Measurements from ENCODE around the gene PTPN14.

PTPN14 gene

GRCh38 chr1:214341459-214341858 lies 209.9 kb downstream of the PTPN14 start:
- DNase-seq (ENCODE audit: low read depth) = no peak
- TF ChIP-seq, protein P1, sequence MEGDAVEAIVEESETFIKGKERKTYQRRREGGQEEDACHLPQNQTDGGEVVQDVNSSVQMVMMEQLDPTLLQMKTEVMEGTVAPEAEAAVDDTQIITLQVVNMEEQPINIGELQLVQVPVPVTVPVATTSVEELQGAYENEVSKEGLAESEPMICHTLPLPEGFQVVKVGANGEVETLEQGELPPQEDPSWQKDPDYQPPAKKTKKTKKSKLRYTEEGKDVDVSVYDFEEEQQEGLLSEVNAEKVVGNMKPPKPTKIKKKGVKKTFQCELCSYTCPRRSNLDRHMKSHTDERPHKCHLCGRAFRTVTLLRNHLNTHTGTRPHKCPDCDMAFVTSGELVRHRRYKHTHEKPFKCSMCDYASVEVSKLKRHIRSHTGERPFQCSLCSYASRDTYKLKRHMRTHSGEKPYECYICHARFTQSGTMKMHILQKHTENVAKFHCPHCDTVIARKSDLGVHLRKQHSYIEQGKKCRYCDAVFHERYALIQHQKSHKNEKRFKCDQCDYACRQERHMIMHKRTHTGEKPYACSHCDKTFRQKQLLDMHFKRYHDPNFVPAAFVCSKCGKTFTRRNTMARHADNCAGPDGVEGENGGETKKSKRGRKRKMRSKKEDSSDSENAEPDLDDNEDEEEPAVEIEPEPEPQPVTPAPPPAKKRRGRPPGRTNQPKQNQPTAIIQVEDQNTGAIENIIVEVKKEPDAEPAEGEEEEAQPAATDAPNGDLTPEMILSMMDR (conservative IDR thresholded peaks at IDR 0.05; ENCODE audit: low read length) = no peak
- H3K4me3 ChIP-seq (ENCODE audit: low read length) = no peak overlapping the region

- no peak for DNase-seq (ENCODE audit: low read depth)
- TF ChIP-seq, protein P1 (conservative IDR thresholded peaks at IDR 0.05; ENCODE audit: low read length) = no peak
- H3K4me3 ChIP-seq (ENCODE audit: low read length) = no peak overlapping the region
Observed at GRCh38 chr1:214338212-214338611, 213.2 kb downstream of the PTPN14 start.

- peak; percentile 96 for DNase-seq (ENCODE audit: low read depth)
Observed at GRCh38 chr1:214337511-214337910, 213.9 kb downstream of the PTPN14 start.

GRCh38 chr1:214337015-214337414 lies 214.4 kb downstream of the PTPN14 start:
- DNase-seq (ENCODE audit: low read depth) = no peak
- TF ChIP-seq, protein P1 (conservative IDR thresholded peaks at IDR 0.05; ENCODE audit: low read length) = no peak
- no peak overlapping the region for H3K4me3 ChIP-seq (ENCODE audit: low read length)

More at GRCh38 chr1:214337511-214337910, 213.9 kb downstream of the PTPN14 start:
- TF ChIP-seq, protein P1 (conservative IDR thresholded peaks at IDR 0.05; ENCODE audit: low read length) = no peak
- H3K4me3 ChIP-seq (ENCODE audit: low read length) = no peak overlapping the region

GRCh38 chr1:214335567-214335966 lies 215.8 kb downstream of the PTPN14 start:
- TF ChIP-seq, protein P1 (conservative IDR thresholded peaks at IDR 0.05; ENCODE audit: low read length) = no peak
- no peak for DNase-seq (ENCODE audit: low read depth)
- no peak overlapping the region for H3K4me3 ChIP-seq (ENCODE audit: low read length)

DNA sequence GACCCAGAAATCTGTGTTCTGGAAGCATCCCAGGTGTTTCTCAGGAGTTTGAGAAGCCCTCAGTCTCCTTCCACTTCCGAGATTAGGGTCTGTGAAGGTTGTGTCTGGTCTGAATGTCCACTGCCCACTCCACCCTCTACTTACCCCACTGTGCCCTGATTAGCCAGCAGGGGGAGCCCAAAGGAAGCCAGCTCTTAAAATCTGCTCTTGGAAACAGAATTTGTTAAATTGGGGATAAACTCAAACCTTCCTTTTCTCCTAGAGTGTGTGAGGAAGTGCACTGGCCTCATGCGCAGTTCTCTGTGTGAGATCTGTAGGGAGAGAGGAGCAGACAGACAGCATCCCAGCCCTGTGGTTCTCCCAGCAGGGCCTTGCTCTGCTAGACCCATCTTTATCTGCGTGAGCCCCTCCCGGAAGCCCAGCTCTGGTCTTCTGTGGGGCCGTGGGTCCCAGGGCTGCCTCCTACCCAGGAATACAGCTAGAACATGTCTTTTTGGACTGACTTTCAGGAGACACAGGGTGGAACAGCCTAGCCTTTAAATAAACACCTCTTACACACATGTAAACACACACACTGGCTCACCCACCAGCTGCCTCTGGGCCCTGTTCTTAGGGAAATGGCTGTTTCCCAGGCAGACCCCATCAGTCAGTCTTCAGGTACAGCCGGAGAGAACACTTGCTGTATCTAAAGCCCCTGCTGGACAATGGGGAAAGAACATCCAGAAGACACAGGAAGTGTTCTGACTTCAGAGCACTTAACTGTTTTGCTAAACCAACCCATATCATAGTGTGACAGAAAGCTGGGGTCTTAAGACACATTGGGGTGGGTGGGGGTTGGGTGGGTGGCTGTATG lies 218.2 kb downstream of the PTPN14 start:
- TF ChIP-seq, protein P1 (conservative IDR thresholded peaks at IDR 0.05; ENCODE audit: low read length) = peak; percentile 96
- H3K4me3 ChIP-seq (ENCODE audit: low read length) = no peak overlapping the region
- peak; percentile 61 for DNase-seq (ENCODE audit: low read depth)

- DNase-seq (ENCODE audit: low read depth) = no peak
- TF ChIP-seq, protein P1 (conservative IDR thresholded peaks at IDR 0.05; ENCODE audit: low read length) = peak; percentile 78
- no peak overlapping the region for H3K4me3 ChIP-seq (ENCODE audit: low read length)
Observed at GRCh38 chr1:214331827-214332423, 219.5 kb downstream of the PTPN14 start.
